CD14-positive monocyte (primary cell): ENCODE results near the gene MINK1. TPM values are rescaled to one million over a fixed set of nuclear protein-coding genes. Genes with fewer than 3 reads are reported as not detected.

Experiments used
- DNase-seq, 3 donors: peaks; one replicate each; pipeline ENCODE4 v3.0.0-alpha.2; 2011 to 2022
- H2AFZ ChIP-seq: 2 replicates; pipeline ENCODE4 v1.6.0; 2012; ENCODE audit warnings: mild to moderate bottlenecking, low read depth, low read length, inconsistent platforms; ENCODE audit not compliant: insufficient read depth, poor library complexity, severe bottlenecking
- H3K27ac ChIP-seq, 2 donors: 1 replicate in 1 of 2; 2 replicates in 1 of 2; pipeline ENCODE4 v1.5.1; 2012 to 2013; ENCODE audit warnings: low read length in 2 of 2, control low read depth in 1 of 2, inconsistent platforms in 1 of 2, low read depth in 1 of 2, mild to moderate bottlenecking in 1 of 2
- H3K27me3 ChIP-seq, 2 donors: one replicate each; pipeline versions ENCODE4 v1.6.0 to v1.6.1; 2011 to 2013; ENCODE audit warnings: low read length in 2 of 2; ENCODE audit not compliant: control insufficient read depth in 2 of 2, insufficient read depth in 2 of 2
- H3K36me3 ChIP-seq, 2 donors: replicated peaks in 1 of 2; 1 replicate in 1 of 2; 2 replicates in 1 of 2; pipeline versions ENCODE4 v1.5.1 to v1.6.1; 2012 to 2013; ENCODE audit warnings: low read length in 2 of 2, control low read depth in 1 of 2, inconsistent platforms in 1 of 2, mild to moderate bottlenecking in 1 of 2; ENCODE audit not compliant: insufficient read depth in 2 of 2, control insufficient read depth in 1 of 2
- H3K4me1 ChIP-seq, 2 donors: 1 replicate in 1 of 2; 2 replicates in 1 of 2; pipeline versions ENCODE4 v1.5.1 to v1.6.1; 2012 to 2013; ENCODE audit warnings: low read length in 2 of 2, control low read depth in 1 of 2, inconsistent platforms in 1 of 2, mild to moderate bottlenecking in 1 of 2, moderate library complexity in 1 of 2; ENCODE audit not compliant: insufficient read depth in 2 of 2, control insufficient read depth in 1 of 2
- H3K4me2 ChIP-seq: replicated peaks from 2 replicates; pipeline ENCODE3; 2012; ENCODE audit warnings: low read length, moderate library complexity, mild to moderate bottlenecking; ENCODE audit not compliant: poor library complexity, severe bottlenecking; ENCODE audit errors: extremely low read depth
- H3K4me3 ChIP-seq, 3 experiments: fragments of 200-600 bp in 1 of 3; sonication (generic) in 1 of 3; replicated peaks in 1 of 3; 1 replicate in 2 of 3; 2 replicates in 1 of 3; pipeline ENCODE4 v1.5.1; 2011 to 2013; ENCODE audit warnings: low read length in 3 of 3, mild to moderate bottlenecking in 3 of 3, control low read depth in 2 of 3, low read depth in 2 of 3, inconsistent platforms in 1 of 3, moderate library complexity in 1 of 3
- H3K79me2 ChIP-seq: 2 replicates; pipeline ENCODE4 v1.6.0; 2012; ENCODE audit warnings: mild to moderate bottlenecking, control low read depth, inconsistent platforms, low read length, moderate library complexity; ENCODE audit not compliant: insufficient read depth
- H3K9ac ChIP-seq: 2 replicates; pipeline ENCODE4 v1.6.0; 2017; ENCODE audit warnings: low read length, mild to moderate bottlenecking; ENCODE audit not compliant: insufficient read depth, poor library complexity, severe bottlenecking
- H3K9me3 ChIP-seq, 2 donors: replicated peaks in 1 of 2; 1 replicate in 1 of 2; 2 replicates in 1 of 2; pipeline versions ENCODE4 v1.5.1 to v1.6.1; 2012 to 2013; ENCODE audit warnings: low read length in 2 of 2, control low read depth in 1 of 2; ENCODE audit not compliant: control insufficient read depth in 1 of 2, insufficient read depth in 1 of 2
- H4K20me1 ChIP-seq: 2 replicates; pipeline ENCODE4 v1.6.0; 2012; ENCODE audit warnings: mild to moderate bottlenecking, low read length, control low read depth, moderate library complexity; ENCODE audit not compliant: insufficient read depth
- H3K27ac Mint-ChIP-seq, 7 donors: one replicate each; pipeline ENCODE4 v1.8.0; 2020; ENCODE audit warnings: mild to moderate bottlenecking in 7 of 7, mixed read lengths in 7 of 7, moderate library complexity in 6 of 7, inconsistent platforms in 2 of 7
- H3K27me3 Mint-ChIP-seq, 3 donors: one replicate each; pipeline ENCODE4 v1.8.0; 2021 to 2022; ENCODE audit warnings: low read depth in 3 of 3, mild to moderate bottlenecking in 3 of 3, mixed read lengths in 3 of 3, moderate library complexity in 3 of 3, inconsistent platforms in 1 of 3
- H3K36me3 Mint-ChIP-seq, 2 donors: one replicate each; pipeline ENCODE4 v1.8.0; 2020; ENCODE audit warnings: mixed read lengths in 2 of 2, inconsistent platforms in 1 of 2, mild to moderate bottlenecking in 1 of 2
- H3K4me1 Mint-ChIP-seq: one replicate; pipeline ENCODE4 v1.8.0; 2020; ENCODE audit warnings: mild to moderate bottlenecking, mixed read lengths
- H3K4me3 Mint-ChIP-seq, 2 donors: one replicate each; pipeline ENCODE4 v1.8.0; 2020; ENCODE audit warnings: mild to moderate bottlenecking in 2 of 2, mixed read lengths in 2 of 2, moderate library complexity in 1 of 2
- H3K9me3 Mint-ChIP-seq, 7 donors: one replicate each; pipeline ENCODE4 v1.8.0; 2020 to 2022; ENCODE audit warnings: mixed read lengths in 7 of 7, mild to moderate bottlenecking in 6 of 7, moderate library complexity in 6 of 7, inconsistent platforms in 2 of 7
- CTCF ChIP-seq: fragments of 200-600 bp; IDR thresholded peaks from one replicate; pipeline ENCODE4 v1.8.0; 2022; ENCODE audit warnings: antibody characterized with exemption, mild to moderate bottlenecking
- WGBS: methylation state at CpG from one replicate; pipeline ENCODE4 v1.1.5; 2013; ENCODE audit warnings: missing lambda C conversion rate; ENCODE audit not compliant: insufficient coverage; 5-methylcytosine and 5-hydroxymethylcytosine counted together
- intact Hi-C, 2 donors: fragments of 100-400 bp; cut with micrococcal nuclease; formaldehyde crosslinking; loops; one replicate each; pipeline versions ENCODE4 v1.15.0 to v1.15.1; 2023
- polyA plus RNA-seq, 3 donors: library from polyadenylated mRNA; depleted of rRNA in 1 of 3; unstranded in 2 of 3; stranded (reverse) in 1 of 3; fragments of 300-500 nt in 2 of 3; fragments of >200 nt in 1 of 3; fragmentation: Illumina TruSeq in 2 of 3; gene quantifications; 1 replicate in 2 of 3; 2 replicates in 1 of 3; pipeline ENCODE4 v1.2.3, GENCODE V29; 2012 to 2021

MINK1 gene
- polyA plus RNA-seq, 3 donors, result 3.2 to 159 (median 7.2) TPM

DNA sequence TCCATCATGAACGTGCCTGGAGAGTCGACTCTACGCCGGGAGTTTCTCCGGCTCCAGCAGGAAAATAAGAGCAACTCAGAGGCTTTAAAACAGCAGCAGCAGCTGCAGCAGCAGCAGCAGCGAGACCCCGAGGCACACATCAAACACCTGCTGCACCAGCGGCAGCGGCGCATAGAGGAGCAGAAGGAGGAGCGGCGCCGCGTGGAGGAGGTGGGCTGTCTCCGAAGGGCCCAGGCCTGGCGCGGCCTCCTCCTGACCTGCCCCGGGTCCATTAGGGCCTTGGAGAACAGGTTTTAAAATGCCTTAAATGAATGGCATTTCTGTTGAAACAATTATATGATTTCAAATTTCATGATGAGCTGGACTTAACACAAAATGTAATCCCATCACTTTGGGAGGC lies 54.4 kb downstream of the MINK1 start:
- Mint-ChIP-seq H3K4me1 (peaks cover 2% of the 10 kb centered on the region), H3K27ac (peak overlapping the region in 1 of 7 donors; percentile 85), H3K4me3 (no peak overlapping the region), H3K27me3 (peaks cover 0 to 7% (median 0%) of the 10 kb centered on the region in 3 donors), H3K36me3 (peaks cover 69 to 86% of the 10 kb centered on the region in 2 donors), H3K9me3 (peaks cover 0 to 2% (median 0%) of the 10 kb centered on the region in 7 donors)
- H3K4me2 ChIP-seq, result no peak overlapping the region
- peaks cover 4% of the 10 kb centered on the region for H4K20me1 ChIP-seq
- peaks cover 70 to 78% of the 10 kb centered on the region in 2 donors for H3K36me3 ChIP-seq
- H3K9ac ChIP-seq, result no peak overlapping the region
- intact Hi-C loops, result loop anchor here in 1 of 2 donors (5.0 to 10.0 kb wide), 3 partner anchors 73 to 320 kb away; partner anchors contain the start of genes GLTPD2 and VMO1
- WGBS, result 98% methylated on average over 6 of the region's 18 CpGs
- H3K27ac ChIP-seq, result no peak overlapping the region
- no peak overlapping the region for H3K4me3 ChIP-seq
- H3K9me3 ChIP-seq, result no peaks in the 10 kb centered on the region
- no peak overlapping the region for H2AFZ ChIP-seq
- H3K27me3 ChIP-seq, result no peaks in the 10 kb centered on the region
- no peaks in the 10 kb centered on the region for H3K79me2 ChIP-seq
- peaks cover 0 to 3% of the 10 kb centered on the region in 2 donors for H3K4me1 ChIP-seq
- no peak for TF ChIP-seq CTCF
- no peak for DNase-seq

DNA sequence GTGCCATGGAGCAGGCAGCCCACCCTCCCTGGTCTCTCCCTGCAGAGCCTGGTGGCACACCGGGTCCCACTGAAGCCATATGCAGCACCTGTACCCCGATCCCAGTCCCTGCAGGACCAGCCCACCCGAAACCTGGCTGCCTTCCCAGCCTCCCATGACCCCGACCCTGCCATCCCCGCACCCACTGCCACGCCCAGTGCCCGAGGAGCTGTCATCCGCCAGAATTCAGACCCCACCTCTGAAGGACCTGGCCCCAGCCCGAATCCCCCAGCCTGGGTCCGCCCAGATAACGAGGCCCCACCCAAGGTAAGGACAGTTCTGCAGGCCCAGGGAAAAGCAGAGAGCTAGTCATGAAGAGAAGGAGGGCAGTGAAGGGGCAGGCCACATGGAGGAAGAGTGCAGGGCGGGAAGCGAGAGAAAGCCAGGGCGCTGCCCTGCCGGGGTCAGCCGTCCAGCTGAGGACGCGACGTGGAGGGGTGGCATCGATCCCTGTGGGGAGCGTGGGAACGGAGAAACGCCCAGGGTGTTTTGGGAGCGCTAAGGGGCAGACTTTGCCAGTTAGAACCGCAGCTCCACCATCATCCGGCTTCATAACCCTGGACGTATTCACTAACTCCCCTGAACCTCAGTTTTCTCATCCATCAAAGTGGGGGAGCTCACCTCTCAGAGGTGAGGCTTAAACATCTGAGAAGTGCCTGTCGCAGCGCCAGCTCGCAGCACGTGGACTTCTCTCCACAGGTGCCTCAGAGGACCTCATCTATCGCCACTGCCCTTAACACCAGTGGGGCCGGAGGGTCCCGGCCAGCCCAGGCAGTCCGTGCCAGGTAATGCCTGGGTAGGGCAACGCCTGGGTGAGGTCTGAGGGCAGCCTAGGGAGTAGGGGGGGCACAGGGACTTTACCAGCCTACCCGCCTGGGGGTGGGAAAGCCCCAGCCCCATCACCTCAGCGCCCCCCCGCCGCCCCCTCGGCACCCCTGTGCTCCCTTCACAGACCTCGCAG lies 58.6 kb downstream of the MINK1 start:
- H3K4me1 Mint-ChIP-seq, result peaks cover 2% of the 10 kb centered on the region
- peaks cover 4% of the 10 kb centered on the region for H4K20me1 ChIP-seq
- no peak overlapping the region for H3K9ac ChIP-seq
- H3K36me3 ChIP-seq, result peaks cover 82 to 90% of the 10 kb centered on the region in 2 donors
- intact Hi-C loops, result no loop called here
- peak in 1 of 3 donors; percentile 3 for DNase-seq
- WGBS, result 97% methylated on average over 30 of the region's 42 CpGs
- no peak overlapping the region for H3K4me3 ChIP-seq
- no peaks in the 10 kb centered on the region for H3K79me2 ChIP-seq
- H3K27me3 ChIP-seq, result no peaks in the 10 kb centered on the region
- peaks cover 0 to 3% (median 0%) of the 10 kb centered on the region in 3 donors for H3K27me3 Mint-ChIP-seq
- TF ChIP-seq CTCF, result no peak
- H3K36me3 Mint-ChIP-seq, result peaks cover 75 to 91% of the 10 kb centered on the region in 2 donors
- no peaks in the 10 kb centered on the region for H3K4me1 ChIP-seq
- peak overlapping the region in 1 of 7 donors; percentile 66 for H3K27ac Mint-ChIP-seq
- no peak overlapping the region for H3K27ac ChIP-seq
- H3K9me3 Mint-ChIP-seq, result peaks cover 0 to 2% (median 0%) of the 10 kb centered on the region in 7 donors
- no peak overlapping the region for H3K4me3 Mint-ChIP-seq
- H3K4me2 ChIP-seq, result no peak overlapping the region
- no peaks in the 10 kb centered on the region for H3K9me3 ChIP-seq
- no peak overlapping the region for H2AFZ ChIP-seq
